IMR-90 (cell line): Measurements from ENCODE around the gene SDCCAG8. TPM values are rescaled to one million over a fixed set of nuclear protein-coding genes. Genes with fewer than 3 reads are reported as not detected.

Experiments used
- ATAC-seq: fragments of 200-7000 bp; cut with Tn5 transposase; 2 replicates; pipeline ENCODE4 v1.9.1; 2020; ENCODE audit warnings: low read depth, mild to moderate bottlenecking, moderate library complexity
- BruUV-seq: library from RNA; stranded (reverse); fragments of 400-500 nt; replicated peaks from 2 replicates; lab custom pipeline; 2021; lab: Mats Ljungman, UMichigan
- CTCF ChIA-PET: fragments of 300-600 bp; formaldehyde crosslinking; extraction: SDS; loops from one replicate; lab custom pipeline; 2021; ENCODE audit warnings: antibody characterized with exemption; lab: Yijun Ruan, JAX
- POLR2A ChIA-PET: fragments of 300-600 bp; sonication (Branson Sonifier 250); formaldehyde crosslinking; loops from one replicate; lab custom pipeline; 2022; ENCODE audit warnings: antibody characterized with exemption; ENCODE audit not compliant: unreplicated experiment; lab: Charles Lee
- DNase-seq: peaks from one replicate; pipeline ENCODE4 v3.0.0; 2013
- H2AFZ ChIP-seq: replicated peaks from 2 replicates; pipeline ENCODE3; 2013; ENCODE audit warnings: low read length, mild to moderate bottlenecking; ENCODE audit not compliant: poor library complexity
- H2AK5ac ChIP-seq: 2 replicates; pipeline ENCODE4 v1.6.1; 2013; ENCODE audit warnings: low read depth, low read length, inconsistent platforms
- H2AK9ac ChIP-seq: replicated peaks from 2 replicates; pipeline ENCODE3; 2013; ENCODE audit warnings: mild to moderate bottlenecking, low read depth, low read length, moderate library complexity; ENCODE audit not compliant: poor library complexity
- H2BK120ac ChIP-seq: 2 replicates; pipeline ENCODE4 v1.6.1; 2013; ENCODE audit warnings: low read depth, low read length, inconsistent platforms
- H2BK15ac ChIP-seq: 3 replicates; pipeline ENCODE4 v1.6.1; 2013; ENCODE audit warnings: low read depth, low read length, inconsistent platforms
- H2BK20ac ChIP-seq: 2 replicates; pipeline ENCODE4 v1.6.1; 2013; ENCODE audit warnings: low read depth, mild to moderate bottlenecking, inconsistent platforms, low read length, moderate library complexity
- H2BK5ac ChIP-seq: 2 replicates; pipeline ENCODE4 v1.6.1; 2013; ENCODE audit warnings: mild to moderate bottlenecking, low read depth, low read length, inconsistent platforms; ENCODE audit not compliant: poor library complexity, severe bottlenecking
- H3K14ac ChIP-seq: replicated peaks from 2 replicates; pipeline ENCODE4 v1.6.1; 2013; ENCODE audit warnings: low read depth, low read length, inconsistent platforms
- H3K18ac ChIP-seq: 2 replicates; pipeline ENCODE4 v1.6.1; 2013; ENCODE audit warnings: low read depth, low read length, control low read depth
- H3K23ac ChIP-seq: 2 replicates; pipeline ENCODE4 v1.6.1; 2013; ENCODE audit warnings: low read depth, low read length, inconsistent platforms
- H3K27ac ChIP-seq: 2 replicates; pipeline ENCODE4 v1.5.1; 2013; ENCODE audit warnings: mild to moderate bottlenecking, control low read depth, low read length; ENCODE audit not compliant: insufficient read depth
- H3K27me3 ChIP-seq: 2 replicates; pipeline ENCODE4 v1.6.1; 2013; ENCODE audit warnings: low read length; ENCODE audit not compliant: control insufficient read depth, insufficient read depth
- H3K36me3 ChIP-seq: 2 replicates; pipeline ENCODE4 v1.6.1; 2013; ENCODE audit warnings: low read length, mixed read lengths; ENCODE audit not compliant: control insufficient read depth, insufficient read depth
- H3K4ac ChIP-seq: 2 replicates; pipeline ENCODE4 v1.6.1; 2013; ENCODE audit warnings: low read depth, low read length, inconsistent platforms
- H3K4me1 ChIP-seq: 2 replicates; pipeline ENCODE4 v1.6.1; 2013; ENCODE audit warnings: low read length, mixed read lengths; ENCODE audit not compliant: control insufficient read depth, insufficient read depth
- H3K4me2 ChIP-seq: 2 replicates; pipeline ENCODE4 v1.6.1; 2013; ENCODE audit warnings: low read depth, mild to moderate bottlenecking, control low read depth, low read length, moderate library complexity
- H3K4me3 ChIP-seq: 2 replicates; pipeline ENCODE4 v1.5.1; 2013; ENCODE audit warnings: low read depth, mild to moderate bottlenecking, control low read depth, low read length, moderate library complexity; ENCODE audit not compliant: insufficient read depth
- H3K56ac ChIP-seq: 2 replicates; pipeline ENCODE4 v1.6.1; 2013; ENCODE audit warnings: low read length, inconsistent platforms; ENCODE audit not compliant: insufficient read depth; ENCODE audit errors: extremely low read depth
- H3K79me1 ChIP-seq, 2 experiments: 2 replicates each; pipeline ENCODE4 v1.6.1; 2013; ENCODE audit warnings: low read length in 2 of 2, inconsistent platforms in 1 of 2, low read depth in 1 of 2
- H3K9ac ChIP-seq: 2 replicates; pipeline ENCODE4 v1.6.1; 2013; ENCODE audit warnings: low read depth, low read length, control low read depth
- H3K9me1 ChIP-seq: 2 replicates; pipeline ENCODE4 v1.6.1; 2013; ENCODE audit warnings: low read length, inconsistent platforms; ENCODE audit not compliant: insufficient read depth
- H3K9me3 ChIP-seq: 2 replicates; pipeline ENCODE4 v1.6.1; 2013; ENCODE audit warnings: low read length; ENCODE audit not compliant: control insufficient read depth, insufficient read depth
- H4K20me1 ChIP-seq: 2 replicates; pipeline ENCODE4 v1.6.1; 2013; ENCODE audit warnings: low read length, inconsistent platforms; ENCODE audit not compliant: insufficient read depth
- H4K5ac ChIP-seq: 2 replicates; pipeline ENCODE4 v1.6.1; 2013; ENCODE audit warnings: mild to moderate bottlenecking, low read depth, low read length, control low read depth
- H4K8ac ChIP-seq, 2 experiments: 2 replicates each; pipeline ENCODE4 v1.6.1; 2013; ENCODE audit warnings: low read depth in 2 of 2, low read length in 2 of 2, control low read depth in 1 of 2, inconsistent platforms in 1 of 2
- H4K91ac ChIP-seq: 2 replicates; pipeline ENCODE4 v1.6.1; 2013; ENCODE audit warnings: low read depth, low read length, inconsistent platforms; ENCODE audit not compliant: insufficient read depth
- CTCF ChIP-seq: conservative IDR thresholded peaks from 2 replicates; pipeline ENCODE4 v1.5.1; 2012; ENCODE audit warnings: mild to moderate bottlenecking, low read depth, low read length, improper control_type of control experiment
- ELK1 ChIP-seq: fragments of 150-350 bp; IDR thresholded peaks from 2 replicates; pipeline ENCODE4 v1.6.1; 2016; ENCODE audit warnings: low read depth, mild to moderate bottlenecking, low read length, moderate library complexity, borderline replicate concordance
- FOS ChIP-seq: fragments of 150-350 bp; IDR thresholded peaks from 2 replicates; pipeline ENCODE4 v1.6.1; 2016; ENCODE audit warnings: low read depth, low read length
- MAZ ChIP-seq: IDR thresholded peaks from 2 replicates; pipeline ENCODE4 v1.6.1; 2012; ENCODE audit warnings: low read depth, mild to moderate bottlenecking, low read length, improper control_type of control experiment, moderate library complexity, borderline replicate concordance
- MXI1 ChIP-seq: IDR thresholded peaks from 2 replicates; pipeline ENCODE4 v1.6.1; 2012; ENCODE audit warnings: low read depth, mild to moderate bottlenecking, low read length, moderate library complexity, borderline replicate concordance
- dilution Hi-C: fragments of 300-500 bp; cut with HindIII; formaldehyde crosslinking; loops from one replicate; pipeline ENCODE4 v1.14.3; 2018; ENCODE audit warnings: low sequenced_read_pairs; ENCODE audit not compliant: unreplicated experiment
- in situ Hi-C: fragments of 300-500 bp; cut with MboI; formaldehyde crosslinking; loops from 3 replicates; pipeline ENCODE4 v1.14.3; 2019; ENCODE audit warnings: low sequenced_read_pairs, inconsistent platforms, mixed read lengths
- intact Hi-C: fragments of 100-400 bp; cut with micrococcal nuclease; formaldehyde crosslinking; loops from 2 replicates; pipeline ENCODE4 v1.10.0; 2022
- polyA plus RNA-seq, 3 experiments: library from polyadenylated mRNA; depleted of rRNA; stranded (reverse); fragments of >200 nt; gene quantifications; 2 replicates each; pipeline ENCODE4 v1.2.3, GENCODE V29; 2012; ENCODE audit warnings: low replicate concordance in 1 of 3
- total RNA-seq: library from RNA; depleted of rRNA; stranded (reverse); fragments of >200 nt; gene quantifications from 2 replicates; pipeline ENCODE4 v1.2.3, GENCODE V29; 2012

SDCCAG8 gene
- total and polyA plus RNA-seq, 2 of the 4 experiments (the other 2 are of a cell fraction), result 25.2 to 46.8 TPM

GRCh38 chr1:243416495-243416894 lies 160.7 kb downstream of the SDCCAG8 start:
- BruUV-seq, result no TSS peak
- no peak overlapping the region for H3K56ac ChIP-seq
- H3K4me1 ChIP-seq, result peaks cover 4% of the 10 kb centered on the region
- H2BK120ac ChIP-seq, result no peak overlapping the region
- H3K79me1 ChIP-seq, result peaks cover 0 to 2% of the 10 kb centered on the region in 2 experiments; a peak in 1 of 4 replicates
- no peak overlapping the region for H3K14ac ChIP-seq
- H3K23ac ChIP-seq, result no peak overlapping the region
- no peak overlapping the region for H2AK9ac ChIP-seq
- H3K9me3 ChIP-seq, result no peaks in the 10 kb centered on the region
- H4K91ac ChIP-seq, result no peak overlapping the region
- POLR2A ChIA-PET, result no interaction called here
- no peak overlapping the region for H3K4me3 ChIP-seq
- no peaks in the 10 kb centered on the region for H4K20me1 ChIP-seq
- no peak overlapping the region for H3K9ac ChIP-seq
- peaks cover 2% of the 10 kb centered on the region; the same call in 1 of the 2 replicates for H3K36me3 ChIP-seq
- no peak overlapping the region for H2BK5ac ChIP-seq
- no peak overlapping the region for H3K4ac ChIP-seq
- no peak overlapping the region for H4K8ac ChIP-seq
- no peak overlapping the region for H4K5ac ChIP-seq
- intact Hi-C loops, result no loop called here
- H3K27ac ChIP-seq, result no peak overlapping the region
- CTCF ChIA-PET, result no interaction called here
- no peak overlapping the region for H3K18ac ChIP-seq
- in situ Hi-C loops, result no loop called here
- no peak overlapping the region for H2AK5ac ChIP-seq
- no peak overlapping the region for H2BK20ac ChIP-seq
- no peaks in the 10 kb centered on the region for H3K27me3 ChIP-seq
- no peak overlapping the region for H3K4me2 ChIP-seq
- no peak for ATAC-seq
- no peak for TF ChIP-seq CTCF
- no peak for TF ChIP-seq MXI1
- no peak for TF ChIP-seq MAZ
- no peak for TF ChIP-seq FOS
- no peak for TF ChIP-seq ELK1
- DNase-seq, result no peak
- dilution Hi-C loops, result no loop called here
- H2BK15ac ChIP-seq, result no peak overlapping the region
- no peak overlapping the region for H2AFZ ChIP-seq
- 0 out of 2 replicates have a peak, but pooled peaks cover 6% of the 10 kb centered on the region for H3K9me1 ChIP-seq
